ENCODE data around the gene MYADML2. TPM values are rescaled to one million over a fixed set of nuclear protein-coding genes. Genes with fewer than 3 reads are reported as not detected.

MYADML2 gene
- total RNA-seq, 2 experiments from 2014 or later = not detected

GRCh38 chr17:81922566-81923301, 24.3 kb downstream of the MYADML2 start:
- H3K27me3 Mint-ChIP-seq = no peaks in the 10 kb centered on the region
- H3K4me1 ChIP-seq (ENCODE audit: insufficient read depth, low read length) = peaks cover 52% of the 10 kb centered on the region
- ATAC-seq (ENCODE audit: poor library complexity) (no peak), DNase-seq (no peak)
- H3K27me3 ChIP-seq (ENCODE audit: control insufficient read depth in 1 of 2, insufficient read depth in 2 of 2, low read length in 2 of 2) = no peaks in the 10 kb centered on the region
- intact Hi-C loops (cut with DNase I, micrococcal nuclease) = no loop called here
- no peak overlapping the region for H3K4me3 Mint-ChIP-seq
- peaks cover 4% of the 10 kb centered on the region for H3K36me3 ChIP-seq (ENCODE audit: insufficient read depth, low read length)
- peaks cover 10% of the 10 kb centered on the region for H3K36me3 Mint-ChIP-seq (ENCODE audit: low read depth)
- ChIA-PET POLR2A (no interaction called here), CTCF (no interaction called here)
- H3K4me1 Mint-ChIP-seq (ENCODE audit: low read depth) = peaks cover 29% of the 10 kb centered on the region
- no peaks in the 10 kb centered on the region for H3K9me3 ChIP-seq (ENCODE audit: control insufficient read depth in 1 of 2, insufficient read depth in 1 of 2, low read length in 2 of 2)
- H3K4me3 ChIP-seq (ENCODE audit: low read length) = no peak overlapping the region
- no peak overlapping the region for H3K27ac ChIP-seq (ENCODE audit: low read depth in 1 of 2, low read length in 2 of 2)
- no peak overlapping the region for H3K27ac Mint-ChIP-seq
- TF ChIP-seq CTCF (IDR thresholded peaks at IDR 0.05) = no peak
- no peaks in the 10 kb centered on the region for H3K9me3 Mint-ChIP-seq

GRCh38 chr17:81921996-81922565, 25.0 kb downstream of the MYADML2 start:
- TF ChIP-seq CTCF (IDR thresholded peaks at IDR 0.05) = no peak
- DNase-seq = no peak
- Mint-ChIP-seq H3K4me1 (ENCODE audit: low read depth) (peaks cover 33% of the 10 kb centered on the region), H3K9me3 (no peaks in the 10 kb centered on the region), H3K27ac (no peak overlapping the region), H3K27me3 (no peaks in the 10 kb centered on the region), H3K36me3 (ENCODE audit: low read depth) (peaks cover 13% of the 10 kb centered on the region), H3K4me3 (no peak overlapping the region)
- H3K4me3 ChIP-seq (ENCODE audit: low read length) = no peak overlapping the region
- ChIA-PET CTCF (no interaction called here), POLR2A (no interaction called here)
- ATAC-seq (ENCODE audit: poor library complexity) = no peak
- H3K4me1 ChIP-seq (ENCODE audit: insufficient read depth, low read length) = peaks cover 57% of the 10 kb centered on the region
- H3K27ac ChIP-seq (ENCODE audit: low read depth in 1 of 2, low read length in 2 of 2) = no peak overlapping the region
- intact Hi-C loops (cut with DNase I, micrococcal nuclease) = no loop called here
- peaks cover 4% of the 10 kb centered on the region for H3K36me3 ChIP-seq (ENCODE audit: insufficient read depth, low read length)
- H3K27me3 ChIP-seq (ENCODE audit: control insufficient read depth in 1 of 2, insufficient read depth in 2 of 2, low read length in 2 of 2) = no peaks in the 10 kb centered on the region
- no peaks in the 10 kb centered on the region for H3K9me3 ChIP-seq (ENCODE audit: control insufficient read depth in 1 of 2, insufficient read depth in 1 of 2, low read length in 2 of 2)

- Histone ChIP-seq H3K36me3 (ENCODE audit: insufficient read depth, low read length) (peaks cover 4% of the 10 kb centered on the region), H3K27me3 (ENCODE audit: control insufficient read depth in 1 of 2, insufficient read depth in 2 of 2, low read length in 2 of 2) (no peaks in the 10 kb centered on the region), H3K9me3 (ENCODE audit: control insufficient read depth in 1 of 2, insufficient read depth in 1 of 2, low read length in 2 of 2) (no peaks in the 10 kb centered on the region), H3K27ac (ENCODE audit: low read depth in 1 of 2, low read length in 2 of 2) (no peak overlapping the region), H3K4me3 (ENCODE audit: low read length) (no peak overlapping the region), H3K4me1 (ENCODE audit: insufficient read depth, low read length) (peaks cover 59% of the 10 kb centered on the region)
- ChIA-PET CTCF (interaction anchor here (0.8 kb wide), 1 partner anchor 38 kb away, joined by 3 read pairs; no protein-coding TSS in a partner anchor), POLR2A (interaction anchor here (0.6 kb wide), 1 partner anchor 17 kb away, joined by 3 read pairs; no protein-coding TSS in a partner anchor)
- intact Hi-C loops (cut with DNase I, micrococcal nuclease) = no loop called here
- no peak for TF ChIP-seq CTCF (IDR thresholded peaks at IDR 0.05)
- no peak overlapping the region for H3K4me3 Mint-ChIP-seq
- ATAC-seq (ENCODE audit: poor library complexity) = no peak
- H3K27me3 Mint-ChIP-seq = no peaks in the 10 kb centered on the region
- no peak for DNase-seq
- H3K27ac Mint-ChIP-seq = no peak overlapping the region
- H3K9me3 Mint-ChIP-seq = no peaks in the 10 kb centered on the region
- peaks cover 18% of the 10 kb centered on the region for H3K36me3 Mint-ChIP-seq (ENCODE audit: low read depth)
- peaks cover 36% of the 10 kb centered on the region for H3K4me1 Mint-ChIP-seq (ENCODE audit: low read depth)
These were observed 25.5 kb downstream of the MYADML2 start for GRCh38 chr17:81921537-81921862.

Measured in CD4-positive, alpha-beta T cell (primary cell).